Keratinocyte (primary cell): ENCODE data around the gene C6orf15. TPM values are rescaled to one million over a fixed set of nuclear protein-coding genes. Genes with fewer than 3 reads are reported as not detected.

Experiments used
- DNase-seq: peaks from one replicate; pipeline ENCODE4 v3.0.0-alpha.2; 2011; ENCODE audit warnings: low read depth, missing footprints, low spot score
- FAIRE-seq: peaks from 2 replicates; lab custom pipeline; 2011; peaks lifted over from hg19 to GRCh38; lab: Jason Lieb, UNC
- H2AFZ ChIP-seq: 2 replicates; pipeline ENCODE4 v1.6.0; 2012; ENCODE audit warnings: low read length, control low read depth, inconsistent platforms; ENCODE audit not compliant: control insufficient read depth
- H3K27ac ChIP-seq: 2 replicates; pipeline ENCODE4 v1.5.1; 2011; ENCODE audit warnings: low read length; ENCODE audit not compliant: control insufficient read depth, insufficient read depth
- H3K27me3 ChIP-seq: 3 replicates; pipeline ENCODE4 v1.6.0; 2011; ENCODE audit warnings: low read length; ENCODE audit not compliant: control insufficient read depth, insufficient read depth; ENCODE audit errors: extremely low read depth
- H3K36me3 ChIP-seq, 2 experiments: 2 replicates in 1 of 2; 3 replicates in 1 of 2; pipeline ENCODE4 v1.5.1; 2011; ENCODE audit warnings: low read length in 2 of 2, mild to moderate bottlenecking in 1 of 2; ENCODE audit not compliant: control insufficient read depth in 2 of 2, insufficient read depth in 2 of 2; ENCODE audit errors: extremely low read depth in 1 of 2
- H3K4me1 ChIP-seq: 3 replicates; pipeline ENCODE4 v1.5.1; 2011; ENCODE audit warnings: low read length; ENCODE audit not compliant: control insufficient read depth, insufficient read depth; ENCODE audit errors: extremely low read depth
- H3K4me2 ChIP-seq: 3 replicates; pipeline ENCODE4 v1.6.0; 2011; ENCODE audit warnings: low read depth, low read length; ENCODE audit not compliant: control insufficient read depth, insufficient read depth; ENCODE audit errors: extremely low read depth
- H3K4me3 ChIP-seq, 3 experiments: fragments of 200-600 bp in 1 of 3; sonication (generic) in 1 of 3; 2 replicates in 2 of 3; 3 replicates in 1 of 3; pipeline ENCODE4 v1.5.1; 2011 to 2016; ENCODE audit warnings: low read length in 3 of 3, mild to moderate bottlenecking in 3 of 3, control low read depth in 2 of 3, inconsistent platforms in 1 of 3, low read depth in 1 of 3, mixed read lengths in 1 of 3, mixed run types in 1 of 3, moderate library complexity in 1 of 3; ENCODE audit not compliant: control insufficient read depth in 2 of 3, insufficient read depth in 2 of 3; ENCODE audit errors: extremely low read depth in 1 of 3
- H3K79me2 ChIP-seq: 2 replicates; pipeline ENCODE4 v1.6.0; 2012; ENCODE audit warnings: low read length; ENCODE audit not compliant: control insufficient read depth, insufficient read depth
- H3K9ac ChIP-seq: 3 replicates; pipeline ENCODE4 v1.6.0; 2011; ENCODE audit warnings: low read length; ENCODE audit not compliant: control insufficient read depth, insufficient read depth; ENCODE audit errors: extremely low read depth
- H3K9me1 ChIP-seq: 3 replicates; pipeline ENCODE4 v1.6.0; 2011; ENCODE audit warnings: low read length; ENCODE audit not compliant: control insufficient read depth, insufficient read depth; ENCODE audit errors: extremely low read depth
- H3K9me3 ChIP-seq: 2 replicates; pipeline ENCODE4 v1.5.1; 2012; ENCODE audit warnings: low read depth, low read length; ENCODE audit not compliant: control insufficient read depth
- H4K20me1 ChIP-seq: 3 replicates; pipeline ENCODE4 v1.6.0; 2011; ENCODE audit warnings: low read length; ENCODE audit not compliant: control insufficient read depth, insufficient read depth; ENCODE audit errors: extremely low read depth
- CTCF ChIP-seq, 3 experiments: IDR thresholded peaks in 1 of 3; conservative IDR thresholded peaks in 1 of 3; optimal IDR thresholded peaks in 1 of 3; 2 replicates in 2 of 3; 3 replicates in 1 of 3; pipeline versions ENCODE3 to v1.5.1; 2011; ENCODE audit warnings: low read length in 3 of 3, mild to moderate bottlenecking in 3 of 3, moderate library complexity in 2 of 3, control low read depth in 1 of 3, inconsistent platforms in 1 of 3; ENCODE audit not compliant: insufficient read depth in 2 of 3; ENCODE audit errors: extremely low read depth in 1 of 3
- EZH2 ChIP-seq: IDR thresholded peaks from one replicate; pipeline ENCODE4 v1.6.1; 2012; ENCODE audit warnings: inconsistent platforms, mild to moderate bottlenecking, low read length, moderate library complexity
- dilution Hi-C: fragments of 300-500 bp; cut with MboI; formaldehyde crosslinking; loops from one replicate; pipeline ENCODE4 v1.7.0; 2020; ENCODE audit warnings: low sequenced_read_pairs; ENCODE audit not compliant: extremely low pct_ligation_motif_present
- polyA plus RNA-seq, 5 experiments: library from polyadenylated mRNA; depleted of rRNA in 3 of 5; stranded (reverse) in 3 of 5; stranded (forward) in 1 of 5; unstranded in 1 of 5; fragments of >200 nt; gene quantifications; 1 replicate in 1 of 5; 2 replicates in 3 of 5; 3 replicates in 1 of 5; pipeline versions ENCODE4 v1.2.1 to v1.2.3, GENCODE V29; 2011 to 2012; ENCODE audit warnings: missing spikeins in 2 of 5, low read depth in 1 of 5, low replicate concordance in 1 of 5

Gene C6orf15
- polyA plus RNA-seq, 1 donor (not counting 4 experiments of a cell fraction or from before 2014, with no cell fraction given), result 0.08 TPM

GRCh38 chr6:31094389-31094881 is 17.9 kb downstream of the C6orf15 start:
- no peak overlapping the region for H3K27ac ChIP-seq
- no peaks in the 10 kb centered on the region for H3K36me3 ChIP-seq
- peak overlapping the region; percentile 70 for H2AFZ ChIP-seq
- no peaks in the 10 kb centered on the region for H4K20me1 ChIP-seq
- FAIRE-seq (peak; percentile 84), DNase-seq (no peak)
- no peaks in the 10 kb centered on the region for H3K79me2 ChIP-seq
- no peak overlapping the region for H3K9ac ChIP-seq
- no peak overlapping the region for H3K4me2 ChIP-seq
- no peaks in the 10 kb centered on the region for H3K27me3 ChIP-seq
- dilution Hi-C loops, result no loop called here
- H3K4me3 ChIP-seq, result no peak overlapping the region
- TF ChIP-seq EZH2 (no peak), CTCF (optimal IDR thresholded peaks at IDR 0.05 in 1 of 3, IDR thresholded peaks at IDR 0.05 in 1 of 3, conservative IDR thresholded peaks at IDR 0.05 in 1 of 3; ENCODE audit: extremely low read depth in 1 of 3, insufficient read depth in 2 of 3, low read length in 3 of 3) (no peak)
- H3K9me1 ChIP-seq, result no peaks in the 10 kb centered on the region
- H3K9me3 ChIP-seq, result no peaks in the 10 kb centered on the region
- peaks cover 10% of the 10 kb centered on the region for H3K4me1 ChIP-seq

GRCh38 chr6:31092769-31093505 is 19.4 kb downstream of the C6orf15 start:
- no peak overlapping the region for H3K4me3 ChIP-seq
- no peak for DNase-seq
- TF ChIP-seq CTCF (optimal IDR thresholded peaks at IDR 0.05 in 1 of 3, IDR thresholded peaks at IDR 0.05 in 1 of 3, conservative IDR thresholded peaks at IDR 0.05 in 1 of 3; ENCODE audit: extremely low read depth in 1 of 3, insufficient read depth in 2 of 3, low read length in 3 of 3), result no peak
- TF ChIP-seq EZH2, result no peak
- H3K79me2 ChIP-seq, result no peaks in the 10 kb centered on the region
- no peak for FAIRE-seq
- no peak overlapping the region for H3K9ac ChIP-seq
- no peaks in the 10 kb centered on the region for H3K9me1 ChIP-seq
- H3K27me3 ChIP-seq, result no peaks in the 10 kb centered on the region
- no peak overlapping the region for H3K4me2 ChIP-seq
- dilution Hi-C loops, result no loop called here
- no peak overlapping the region for H2AFZ ChIP-seq
- H3K4me1 ChIP-seq, result peaks cover 10% of the 10 kb centered on the region
- no peaks in the 10 kb centered on the region for H3K36me3 ChIP-seq
- H3K27ac ChIP-seq, result no peak overlapping the region
- no peaks in the 10 kb centered on the region for H3K9me3 ChIP-seq
- H4K20me1 ChIP-seq, result no peaks in the 10 kb centered on the region
